Caki2 (cell line): ENCODE data around the gene HRNR. TPM values are rescaled to one million over a fixed set of nuclear protein-coding genes. Genes with fewer than 3 reads are reported as not detected.
A peak's percentile ranks its signal among the peaks of the same experiment; 100 is the strongest.

Experiments
- DNase-seq: peaks from one replicate; pipeline ENCODE4 v3.0.0-alpha.2; 2015; ENCODE audit warnings: low read depth
- in situ Hi-C: cut with HindIII; loops from 2 replicates; pipeline ENCODE4 v1.10.0; 2016; ENCODE audit warnings: low sequenced_read_pairs, low pct_unique_long_range_greater_than_20kb, mixed read lengths
- total RNA-seq: library from RNA; depleted of rRNA; stranded (reverse); fragments of >200 nt; shearing (Covaris generic); gene quantifications from 2 replicates; pipeline ENCODE4 v1.2.3, GENCODE V29; 2014; ENCODE audit warnings: low replicate concordance

The HRNR gene
- total RNA-seq, 1 experiment from 2014 or later: not detected

DNA sequence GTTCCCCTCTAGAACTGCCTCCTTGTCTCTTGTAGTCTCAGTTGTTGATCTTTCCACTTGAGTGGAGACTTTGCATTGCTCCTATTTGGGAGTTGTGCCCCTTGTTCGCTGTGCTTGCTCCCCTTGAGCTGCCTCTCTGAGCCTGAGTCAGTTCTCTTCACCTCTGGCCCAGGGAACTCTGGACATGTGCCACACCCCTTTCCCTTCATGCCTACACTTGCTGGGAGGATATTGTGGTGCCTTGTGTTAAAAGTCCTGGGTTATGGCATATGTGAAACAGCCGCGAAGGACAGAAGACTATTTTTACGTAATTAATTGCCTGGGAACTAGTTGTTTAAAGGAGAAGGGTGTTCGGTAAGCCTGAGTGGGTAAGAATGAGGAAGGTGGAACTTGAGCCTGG lies 32.7 kb downstream of the HRNR start:
- in situ Hi-C loops: no loop called here
- DNase-seq: no peak

- in situ Hi-C loops: no loop called here
- DNase-seq: no peak
Measured at GRCh38 chr1:152190589-152190988, 33.4 kb downstream of the HRNR start.

DNA sequence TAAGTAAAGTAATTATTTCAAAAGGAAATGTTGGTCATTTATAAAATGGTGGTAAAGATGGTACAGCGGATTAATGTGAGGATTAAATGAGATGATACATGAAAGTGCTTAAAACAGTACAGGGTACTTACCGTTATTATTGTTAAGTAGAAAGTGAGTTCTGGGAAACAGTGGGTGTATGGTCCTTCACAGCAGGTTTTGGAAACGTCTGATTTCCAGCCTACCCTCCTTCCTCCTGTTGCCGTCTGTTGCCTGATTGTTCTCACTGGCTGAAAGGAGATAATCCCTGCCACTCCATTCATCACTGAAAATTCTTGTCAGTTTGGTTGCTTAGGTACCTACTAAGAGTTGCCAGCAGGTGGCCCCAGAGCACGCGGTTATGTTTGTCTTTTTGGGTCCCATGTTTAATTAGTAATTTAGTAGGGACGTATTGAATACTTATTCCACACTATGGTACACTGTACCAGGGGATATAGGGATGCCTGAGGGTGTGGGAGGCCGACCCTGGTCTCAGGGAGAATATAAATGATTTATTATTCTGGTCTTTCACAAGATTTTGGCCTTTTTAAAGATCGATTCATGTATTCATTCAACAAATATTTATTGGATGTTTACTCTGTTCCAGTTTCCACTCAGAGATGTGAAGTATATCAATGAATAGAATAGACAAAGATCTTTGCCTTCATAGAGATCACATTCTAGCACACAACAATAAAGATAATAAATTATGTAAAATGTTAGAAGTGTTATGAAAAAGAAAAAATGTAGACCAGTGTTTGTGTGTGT lies 34.1 kb downstream of the HRNR start:
- in situ Hi-C loops: no loop called here
- peak; percentile 49 for DNase-seq

GRCh38 chr1:152188673-152189591 lies 35.1 kb downstream of the HRNR start:
- in situ Hi-C loops: no loop called here
- DNase-seq: no peak

- in situ Hi-C loops: no loop called here
- DNase-seq: no peak
Measured at GRCh38 chr1:152186556-152187285, 37.3 kb downstream of the HRNR start.

- DNase-seq: peak; percentile 62
- in situ Hi-C loops: no loop called here
Measured at GRCh38 chr1:152185544-152186391, 38.2 kb downstream of the HRNR start.

DNA sequence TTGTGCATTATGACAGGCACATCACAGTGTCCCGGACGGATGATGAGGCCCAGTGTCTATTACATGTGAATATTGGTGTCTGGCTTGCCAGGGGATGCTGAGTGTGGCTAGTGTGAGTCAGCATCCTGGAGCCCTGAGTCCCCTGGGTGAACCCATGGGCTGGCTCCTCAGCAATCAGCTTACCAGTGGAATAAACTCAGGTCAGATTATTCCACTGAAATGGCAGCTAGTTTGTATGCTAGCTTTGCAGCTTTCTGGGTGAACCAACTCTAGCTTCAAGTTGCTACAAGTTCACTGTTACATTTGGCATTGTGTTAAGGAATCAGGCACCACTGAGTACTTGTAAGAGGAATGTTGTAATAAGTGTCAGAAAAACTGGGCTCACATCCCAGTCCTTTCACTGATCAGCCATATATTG lies 41.0 kb downstream of the HRNR start:
- in situ Hi-C loops: no loop called here

DNA sequence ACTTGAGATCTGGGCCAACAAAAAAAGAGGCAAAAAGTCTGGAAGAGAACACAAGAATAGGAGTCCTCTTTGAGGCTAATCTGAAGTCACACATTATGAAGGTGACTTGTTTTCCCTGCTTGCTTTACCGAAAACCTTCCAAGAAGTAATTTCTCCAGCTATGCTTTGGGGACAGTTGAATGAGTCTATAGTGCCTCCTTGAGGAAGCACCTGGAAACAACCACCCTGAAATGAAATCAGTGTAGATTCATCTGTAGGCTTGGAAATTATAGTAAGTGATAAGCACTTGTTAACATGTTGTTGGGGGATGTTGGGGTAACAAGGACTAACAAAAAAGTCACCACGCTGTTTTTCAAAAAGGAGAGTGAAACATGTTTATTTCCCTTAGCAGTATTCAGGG lies 41.6 kb downstream of the HRNR start:
- in situ Hi-C loops: no loop called here

More for the DNA sequence above, 41.0 kb downstream of the HRNR start:
- DNase-seq: no peak

GRCh38 chr1:152179566-152179965 lies 44.4 kb downstream of the HRNR start:
- in situ Hi-C loops: no loop called here

More for the DNA sequence above, 41.6 kb downstream of the HRNR start:
- no peak for DNase-seq

GRCh38 chr1:152170287-152170905 lies 53.6 kb downstream of the HRNR start:
- in situ Hi-C loops: no loop called here
- no peak for DNase-seq

More at GRCh38 chr1:152179566-152179965, 44.4 kb downstream of the HRNR start:
- no peak for DNase-seq

DNA sequence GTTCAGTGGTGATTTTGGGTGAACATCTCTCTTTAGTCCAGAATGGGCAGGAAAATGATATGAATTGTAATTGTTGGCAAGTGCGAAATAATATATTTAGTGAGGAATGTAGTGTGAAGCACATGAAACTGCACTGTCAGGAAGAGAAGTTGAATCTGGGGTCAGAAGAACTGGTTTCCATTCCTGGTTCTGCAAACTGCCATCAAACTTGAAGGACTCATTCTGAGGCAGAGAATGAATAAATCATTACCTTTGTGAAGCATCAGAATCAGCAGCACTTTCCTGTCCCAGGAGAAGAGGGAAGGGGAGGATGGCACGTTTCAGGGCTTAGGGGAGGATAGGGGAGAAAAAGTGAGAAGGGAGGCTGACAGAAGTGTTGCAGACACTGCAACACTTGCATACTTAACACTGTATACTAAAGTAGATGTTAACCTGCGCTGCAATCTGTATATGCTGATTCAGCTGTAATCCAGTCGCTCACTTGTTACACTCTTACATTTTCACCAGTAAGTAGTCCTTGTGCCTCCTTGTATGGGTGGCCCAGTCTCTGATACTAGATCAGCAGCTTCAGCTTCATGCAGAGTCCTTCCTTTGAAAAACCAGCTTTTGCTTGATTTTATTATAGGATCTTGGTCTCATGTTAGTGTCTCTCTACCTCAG lies 54.5 kb downstream of the HRNR start:
- no peak for DNase-seq
- in situ Hi-C loops: no loop called here

- DNase-seq: no peak
- in situ Hi-C loops: no loop called here
Measured at GRCh38 chr1:152168535-152168868, 55.5 kb downstream of the HRNR start.

- DNase-seq: peak; percentile 95
- in situ Hi-C loops: no loop called here
Measured at GRCh38 chr1:152167835-152168534, 56.0 kb downstream of the HRNR start.

GRCh38 chr1:152166966-152167365 lies 57.0 kb downstream of the HRNR start:
- in situ Hi-C loops: no loop called here
- no peak for DNase-seq

DNA sequence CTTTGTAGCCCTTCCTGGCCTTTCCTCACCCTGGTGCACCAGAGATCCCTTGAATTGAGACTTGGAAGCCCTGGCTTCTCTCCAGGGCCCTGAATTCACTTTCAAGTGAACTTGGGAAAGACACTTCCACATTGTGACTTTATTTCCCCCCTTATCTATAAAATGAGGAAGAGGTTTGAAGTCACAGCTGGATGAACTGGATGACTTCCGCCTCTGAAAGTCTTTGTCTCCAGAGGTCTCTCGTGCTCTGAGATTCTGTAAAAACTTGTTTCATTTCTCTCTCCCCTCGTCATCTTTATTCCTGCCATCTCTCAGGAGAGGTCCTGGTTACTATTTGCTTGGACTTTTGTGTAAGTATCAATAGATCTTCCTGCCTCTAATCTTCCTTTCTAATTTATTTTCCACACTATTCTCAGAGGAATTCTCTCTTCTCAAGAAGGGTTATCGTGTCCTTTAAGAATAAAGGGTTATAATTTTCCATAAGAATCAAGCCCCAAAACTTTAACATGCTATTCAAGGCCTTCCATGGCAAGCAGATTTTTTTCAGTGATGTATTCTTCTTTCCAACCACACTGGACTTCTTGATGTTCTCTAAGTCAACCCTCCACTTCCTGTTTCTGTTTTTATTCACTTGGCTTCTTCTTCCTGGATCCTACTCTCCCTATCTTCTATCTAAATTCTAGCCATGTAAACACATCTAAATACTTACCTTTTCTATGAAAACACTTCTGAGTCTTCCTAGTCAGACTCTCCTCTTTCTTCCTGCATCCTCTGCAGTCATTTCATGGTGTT lies 58.5 kb downstream of the HRNR start:
- DNase-seq: no peak
- in situ Hi-C loops: no loop called here
